DND-41 (cell line): ENCODE measurements around the gene NRIP1.
"Not testable (repeated sequence)": the region's sequence is repeated elsewhere in the genome, so short reads cannot be mapped to it uniquely, and the experiment has no call there.

Source experiments
- ATAC-seq: fragments of 200-7000 bp; cut with Tn5 transposase; 3 replicates; pipeline ENCODE4 v1.9.1; 2021; ENCODE audit warnings: low read depth; ENCODE audit not compliant: insufficient read depth
- DNase-seq: peaks from one replicate; pipeline ENCODE4 v3.0.0-alpha.2; 2020
- H2AFZ ChIP-seq: 2 replicates; pipeline ENCODE4 v1.6.0; 2012; ENCODE audit warnings: low read depth, low read length
- H3K27ac ChIP-seq: 2 replicates; pipeline ENCODE4 v1.5.1; 2012; ENCODE audit warnings: low read length, inconsistent platforms
- H3K27me3 ChIP-seq: fragments of 200-600 bp; sonication (generic); 2 replicates; pipeline ENCODE4 v1.6.0; 2012; ENCODE audit warnings: low read length, mild to moderate bottlenecking, inconsistent platforms; ENCODE audit not compliant: insufficient read depth, poor library complexity
- H3K36me3 ChIP-seq: 2 replicates; pipeline ENCODE4 v1.5.1; 2012; ENCODE audit warnings: low read length, inconsistent platforms; ENCODE audit not compliant: insufficient read depth
- H3K4me1 ChIP-seq: 2 replicates; pipeline ENCODE4 v1.5.1; 2012; ENCODE audit warnings: mild to moderate bottlenecking, low read length; ENCODE audit not compliant: insufficient read depth
- H3K4me2 ChIP-seq: 2 replicates; pipeline ENCODE4 v1.6.0; 2012; ENCODE audit warnings: mild to moderate bottlenecking, moderate library complexity, low read length, inconsistent platforms; ENCODE audit not compliant: insufficient read depth
- H3K4me3 ChIP-seq, 2 experiments: fragments of 200-600 bp in 1 of 2; shearing (Covaris generic) in 1 of 2; 2 replicates each; pipeline ENCODE4 v1.5.1; 2012 to 2016; ENCODE audit warnings: inconsistent platforms in 2 of 2, low read length in 2 of 2, mild to moderate bottlenecking in 2 of 2, low read depth in 1 of 2, moderate library complexity in 1 of 2
- H3K79me2 ChIP-seq: 2 replicates; pipeline ENCODE4 v1.6.0; 2012; ENCODE audit warnings: low read length, inconsistent platforms; ENCODE audit not compliant: insufficient read depth
- H3K9ac ChIP-seq: 2 replicates; pipeline ENCODE4 v1.6.0; 2012; ENCODE audit warnings: low read depth, mild to moderate bottlenecking, inconsistent platforms, low read length, moderate library complexity
- H3K9me3 ChIP-seq: 2 replicates; pipeline ENCODE4 v1.5.1; 2012; ENCODE audit warnings: low read length, moderate library complexity, mild to moderate bottlenecking, inconsistent platforms; ENCODE audit not compliant: insufficient read depth, severe bottlenecking
- H4K20me1 ChIP-seq: 2 replicates; pipeline ENCODE4 v1.6.0; 2012; ENCODE audit warnings: low read length; ENCODE audit not compliant: insufficient read depth
- EZH2 ChIP-seq: IDR thresholded peaks from 3 replicates; pipeline ENCODE4 v1.6.1; 2012; ENCODE audit warnings: borderline replicate concordance, low read depth, mild to moderate bottlenecking, moderate library complexity, low read length, inconsistent platforms; ENCODE audit not compliant: severe bottlenecking
- TF ChIP-seq, protein P1 (sequence below): IDR thresholded peaks from 2 replicates; pipeline ENCODE4 v1.5.1; 2012; ENCODE audit warnings: borderline replicate concordance, low read length, moderate library complexity, mild to moderate bottlenecking; ENCODE audit not compliant: poor library complexity, severe bottlenecking; ENCODE audit errors: extremely low read depth

The NRIP1 gene

DNA sequence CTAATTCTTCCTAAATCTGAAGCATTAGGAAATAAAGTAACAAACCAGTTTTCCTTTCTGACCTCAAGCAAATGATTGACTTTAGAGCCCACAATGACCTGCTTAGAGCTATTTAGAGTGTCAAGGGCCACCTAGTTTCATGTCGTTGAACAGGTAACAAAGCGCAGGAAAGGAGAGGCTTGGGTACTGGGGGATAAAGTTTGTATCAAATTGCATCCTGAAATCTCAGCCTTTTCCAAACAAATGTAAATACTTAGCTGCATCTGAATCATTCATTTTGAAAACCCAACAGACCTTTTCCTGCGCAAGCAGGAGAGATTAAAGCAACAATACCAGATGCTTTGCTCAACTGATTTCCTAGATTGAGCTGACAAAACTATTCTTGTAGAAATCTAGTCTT lies 121.2 kb downstream of the NRIP1 start:
- H3K4me2 ChIP-seq, result no peak overlapping the region
- no peaks in the 10 kb centered on the region for H3K4me1 ChIP-seq
- no peak for TF ChIP-seq EZH2
- TF ChIP-seq, protein P1, sequence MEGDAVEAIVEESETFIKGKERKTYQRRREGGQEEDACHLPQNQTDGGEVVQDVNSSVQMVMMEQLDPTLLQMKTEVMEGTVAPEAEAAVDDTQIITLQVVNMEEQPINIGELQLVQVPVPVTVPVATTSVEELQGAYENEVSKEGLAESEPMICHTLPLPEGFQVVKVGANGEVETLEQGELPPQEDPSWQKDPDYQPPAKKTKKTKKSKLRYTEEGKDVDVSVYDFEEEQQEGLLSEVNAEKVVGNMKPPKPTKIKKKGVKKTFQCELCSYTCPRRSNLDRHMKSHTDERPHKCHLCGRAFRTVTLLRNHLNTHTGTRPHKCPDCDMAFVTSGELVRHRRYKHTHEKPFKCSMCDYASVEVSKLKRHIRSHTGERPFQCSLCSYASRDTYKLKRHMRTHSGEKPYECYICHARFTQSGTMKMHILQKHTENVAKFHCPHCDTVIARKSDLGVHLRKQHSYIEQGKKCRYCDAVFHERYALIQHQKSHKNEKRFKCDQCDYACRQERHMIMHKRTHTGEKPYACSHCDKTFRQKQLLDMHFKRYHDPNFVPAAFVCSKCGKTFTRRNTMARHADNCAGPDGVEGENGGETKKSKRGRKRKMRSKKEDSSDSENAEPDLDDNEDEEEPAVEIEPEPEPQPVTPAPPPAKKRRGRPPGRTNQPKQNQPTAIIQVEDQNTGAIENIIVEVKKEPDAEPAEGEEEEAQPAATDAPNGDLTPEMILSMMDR, result no peak
- H3K79me2 ChIP-seq, result no peaks in the 10 kb centered on the region
- no peaks in the 10 kb centered on the region for H3K27me3 ChIP-seq
- H4K20me1 ChIP-seq, result no peaks in the 10 kb centered on the region
- peaks cover 4% of the 10 kb centered on the region for H3K9me3 ChIP-seq
- H3K9ac ChIP-seq, result no peak overlapping the region
- H2AFZ ChIP-seq, result no peak overlapping the region
- no peak overlapping the region for H3K27ac ChIP-seq
- H3K4me3 ChIP-seq, result no peak overlapping the region
- no peaks in the 10 kb centered on the region for H3K36me3 ChIP-seq
- ATAC-seq (no peak), DNase-seq (no peak)

DNA sequence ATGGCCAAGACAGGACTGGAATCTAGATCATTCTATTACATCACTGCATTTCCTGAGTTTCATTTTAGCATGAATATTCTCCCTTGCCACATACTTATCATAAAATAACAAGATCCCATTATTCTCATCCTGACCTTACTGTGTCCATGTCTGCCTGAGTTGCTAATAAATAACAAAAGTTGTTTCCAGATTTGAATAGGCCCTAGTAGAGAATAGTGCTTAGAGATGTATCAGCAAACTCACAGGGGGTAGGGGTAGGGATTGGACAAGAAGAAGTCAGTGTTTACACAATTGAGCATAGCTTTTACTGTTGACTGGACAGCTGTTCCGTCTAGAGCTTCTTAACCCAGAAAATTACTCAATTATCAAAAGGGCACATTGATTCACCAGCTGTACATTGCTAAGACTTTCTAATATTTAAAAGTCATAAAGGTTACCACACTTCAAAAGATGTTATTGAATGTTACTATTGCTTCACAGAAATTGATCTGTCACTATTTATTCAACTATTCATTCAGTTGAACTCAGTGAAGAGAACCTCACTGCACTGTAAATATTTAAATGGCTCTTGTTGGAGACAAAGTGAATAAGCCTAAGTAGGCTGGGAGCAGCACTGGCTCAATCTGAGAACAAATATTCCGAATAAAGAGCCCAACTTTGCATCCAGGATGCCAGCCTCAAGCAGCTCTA lies 121.9 kb downstream of the NRIP1 start:
- H4K20me1 ChIP-seq, result no peaks in the 10 kb centered on the region
- no peak overlapping the region for H3K27ac ChIP-seq
- H2AFZ ChIP-seq, result no peak overlapping the region
- no peak overlapping the region for H3K4me2 ChIP-seq
- no peak overlapping the region for H3K9ac ChIP-seq
- no peaks in the 10 kb centered on the region for H3K27me3 ChIP-seq
- H3K4me1 ChIP-seq, result no peaks in the 10 kb centered on the region
- TF ChIP-seq, protein P1, result no peak
- TF ChIP-seq EZH2, result no peak
- ATAC-seq (no peak), DNase-seq (no peak)
- no peaks in the 10 kb centered on the region for H3K79me2 ChIP-seq
- H3K4me3 ChIP-seq, result no peak overlapping the region
- H3K36me3 ChIP-seq, result no peaks in the 10 kb centered on the region
- H3K9me3 ChIP-seq, result peaks cover 4% of the 10 kb centered on the region

DNA sequence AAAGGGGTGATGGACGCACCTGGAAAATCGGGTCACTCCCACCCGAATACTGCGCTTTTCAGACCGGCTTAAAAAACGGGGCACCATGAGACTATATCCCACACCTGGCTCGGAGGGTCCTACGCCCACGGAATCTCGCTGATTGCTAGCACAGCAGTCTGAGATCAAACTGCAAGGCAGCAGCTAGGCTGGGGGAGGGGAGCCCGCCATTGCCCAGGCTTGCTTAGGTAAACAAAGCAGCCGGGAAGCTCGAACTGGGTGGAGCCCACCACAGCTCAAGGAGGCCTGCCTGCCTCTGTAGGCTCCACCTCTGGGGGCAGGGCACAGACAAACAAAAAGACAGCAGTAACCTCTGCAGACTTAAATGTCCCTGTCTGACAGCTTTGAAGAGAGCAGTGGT lies 137.5 kb downstream of the NRIP1 start:
- not testable (repeated sequence) for DNase-seq

DNA sequence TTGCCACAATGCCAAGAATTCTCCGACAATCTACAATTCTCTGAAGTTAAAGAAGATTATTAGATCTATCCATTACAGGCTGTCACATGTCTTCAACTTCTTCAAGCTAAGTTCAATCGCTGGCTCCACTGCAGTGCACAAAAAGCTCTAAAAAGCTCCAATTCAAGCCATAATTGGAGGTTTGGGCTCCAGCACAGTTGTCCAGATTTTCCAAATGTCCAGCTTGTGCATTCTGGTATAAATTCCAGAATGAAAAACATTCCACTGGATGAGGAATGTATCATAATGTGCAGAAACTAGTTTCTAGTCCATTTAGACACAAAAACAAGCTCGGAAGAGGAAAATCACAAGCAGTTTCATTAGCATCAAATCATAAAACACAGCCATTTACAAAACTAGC lies 138.6 kb downstream of the NRIP1 start:
- DNase-seq, result no peak
- Histone ChIP-seq H3K36me3 (no peaks in the 10 kb centered on the region), H3K9ac (no peak overlapping the region), H3K79me2 (no peaks in the 10 kb centered on the region), H4K20me1 (no peaks in the 10 kb centered on the region), H3K4me3 (no peak overlapping the region), H3K27me3 (no peaks in the 10 kb centered on the region), H2AFZ (no peak overlapping the region), H3K27ac (no peak overlapping the region), H3K4me2 (no peak overlapping the region), H3K4me1 (no peaks in the 10 kb centered on the region), H3K9me3 (no peaks in the 10 kb centered on the region)
- TF ChIP-seq, protein P1, result no peak
- no peak for TF ChIP-seq EZH2
- no peak for ATAC-seq

More for the DNA sequence above, 137.5 kb downstream of the NRIP1 start:
- H3K9ac ChIP-seq, H3K36me3 ChIP-seq, H3K4me3 ChIP-seq, H3K27me3 ChIP-seq, H3K4me2 ChIP-seq, H3K27ac ChIP-seq, H3K9me3 ChIP-seq, H3K79me2 ChIP-seq, H4K20me1 ChIP-seq, H2AFZ ChIP-seq, ATAC-seq, H3K4me1 ChIP-seq: not testable (repeated sequence)
